ENCODE results near the gene RREB1. TPM values are rescaled to one million over a fixed set of nuclear protein-coding genes. Genes with fewer than 3 reads are reported as not detected.

RREB1 gene
- total RNA-seq, 1 experiment from 2014 or later: 35.8 TPM

- no peak overlapping the region for H4K91ac ChIP-seq (ENCODE audit: insufficient read length, low read depth, low read length)
- no peaks in the 10 kb centered on the region for H3K79me2 ChIP-seq (ENCODE audit: insufficient read depth, low read length)
- no peak overlapping the region for H3K18ac ChIP-seq (ENCODE audit: insufficient read length, low read depth, low read length)
- Mint-ChIP-seq H3K4me3 (no peak overlapping the region), H3K36me3 (ENCODE audit: insufficient read depth in 1 of 3, low read depth in 3 of 3) (peaks cover 3 to 12% (median 11%) of the 10 kb centered on the region in 3 experiments; a peak in 5 of 7 replicates), H3K27ac (no peak overlapping the region), H3K9me3 (peaks cover 17 to 21% of the 10 kb centered on the region in 2 experiments), H3K4me1 (peaks cover 8 to 20% of the 10 kb centered on the region in 2 experiments), H3K27me3 (ENCODE audit: low read depth) (peaks cover 16% of the 10 kb centered on the region)
- DNase-seq: no peak
- H3K4me1 ChIP-seq (ENCODE audit: insufficient read depth, low read length): no peaks in the 10 kb centered on the region; the same call in 1 of the 2 replicates
- H2BK12ac ChIP-seq (ENCODE audit: insufficient read length, low read depth, low read length): no peak overlapping the region
- H2BK120ac ChIP-seq (ENCODE audit: low read depth, low read length, poor library complexity, severe bottlenecking): no peak overlapping the region
- no peak overlapping the region for H3K56ac ChIP-seq (ENCODE audit: insufficient read length, low read depth, low read length)
- H2BK5ac ChIP-seq (ENCODE audit: insufficient read length, low read length): no peak overlapping the region
- no peak overlapping the region for H2AFZ ChIP-seq (ENCODE audit: low read length)
- no peak overlapping the region for H3K27ac ChIP-seq (ENCODE audit: insufficient read length, low read depth, low read length)
- H3K9ac ChIP-seq (ENCODE audit: extremely low read depth, insufficient read length, low read length): no peak overlapping the region
- no peak overlapping the region for H3K14ac ChIP-seq (ENCODE audit: insufficient read depth, low read length)
- no peak overlapping the region for H2BK15ac ChIP-seq (ENCODE audit: low read depth, low read length)
- no CpG with 5 or more reads among the region's 4 CpGs for WGBS (ENCODE audit: extremely low coverage, insufficient read length, low lambda C conversion rate)
- H4K8ac ChIP-seq (replicated peaks; ENCODE audit: insufficient read length, low read depth, low read length): no peak overlapping the region
- H3T11ph ChIP-seq (ENCODE audit: low read length): no peak overlapping the region
- no peak overlapping the region for H2AK5ac ChIP-seq (ENCODE audit: insufficient read length, low read length)
- no peak overlapping the region for H3K4me2 ChIP-seq (ENCODE audit: insufficient read depth, insufficient read length, low read length)
- H3K23me2 ChIP-seq (ENCODE audit: insufficient read length, low read depth, low read length, poor library complexity, severe bottlenecking): peaks cover 3% of the 10 kb centered on the region
- no peak overlapping the region for H3K4ac ChIP-seq (ENCODE audit: low read depth, low read length)
- H4K5ac ChIP-seq (ENCODE audit: insufficient read length, low read depth, low read length): no peak overlapping the region
- TF ChIP-seq CTCF (conservative IDR thresholded peaks at IDR 0.05): no peak
- no peaks in the 10 kb centered on the region for H3K79me1 ChIP-seq (ENCODE audit: insufficient read depth, low read depth, low read length, poor library complexity, severe bottlenecking)
- H3K27me3 ChIP-seq (ENCODE audit: insufficient read depth, low read length): no peaks in the 10 kb centered on the region; the same call in 1 of the 2 replicates
- H3K9me3 ChIP-seq (ENCODE audit: control insufficient read depth, low read depth, low read length): no peaks in the 10 kb centered on the region
- H2BK20ac ChIP-seq (ENCODE audit: low read depth, low read length, poor library complexity, severe bottlenecking): no peak overlapping the region
- no peaks in the 10 kb centered on the region for H4K20me1 ChIP-seq (ENCODE audit: control insufficient read depth, insufficient read depth, insufficient read length)
- H3K23ac ChIP-seq (ENCODE audit: insufficient read length, low read depth, low read length): no peak overlapping the region
These were observed 149.0 kb downstream of the RREB1 start for GRCh38 chr6:7256785-7257184.

Measured in H9 (cell line).